ENCODE results near the gene PPP1R36. TPM values are rescaled to one million over a fixed set of nuclear protein-coding genes. Genes with fewer than 3 reads are reported as not detected.
"Not testable (repeated sequence)": the region's sequence is repeated elsewhere in the genome, so short reads cannot be mapped to it uniquely, and the experiment has no call there.

Gene PPP1R36
- total and polyA plus RNA-seq, 11 donors = 0.11 to 1.0 (median 0.46) TPM; not detected in 5

- ATAC-seq = peak in 3 of 4 donors; percentile 28 to 79 (median 47)
- H3K36me3 ChIP-seq = no peaks in the 10 kb centered on the region
- DNase-seq = peak in 1 of 5 donors; percentile 37
- H3K9me3 ChIP-seq = no peaks in the 10 kb centered on the region
- intact Hi-C loops (cut with DNase I) = no loop called here
- peaks cover 0 to 6% (median 0%) of the 10 kb centered on the region in 12 donors for H3K4me1 ChIP-seq
- TF ChIP-seq POLR2A (IDR thresholded peaks at IDR 0.05) (no peak), CTCF (IDR thresholded peaks at IDR 0.05) (no peak)
- peak overlapping the region in 3 of 12 donors; percentile 19 to 61 (median 37) for H3K27ac ChIP-seq
- H3K4me3 ChIP-seq = no peak overlapping the region
- no peaks in the 10 kb centered on the region for H3K27me3 ChIP-seq
- 60 to 69% (median 62%) methylated on average over 15 of the region's 15 CpGs for WGBS, 4 donors
Observed at GRCh38 chr14:64625386-64626232, 75.8 kb downstream of the PPP1R36 start.

GRCh38 chr14:64628940-64629408 is 79.2 kb downstream of the PPP1R36 start:
- H3K4me3 ChIP-seq = no peak overlapping the region
- intact Hi-C loops (cut with DNase I) = no loop called here
- TF ChIP-seq POLR2A (IDR thresholded peaks at IDR 0.05) (no peak), CTCF (IDR thresholded peaks at IDR 0.05) (no peak)
- no peaks in the 10 kb centered on the region for H3K9me3 ChIP-seq
- ATAC-seq = no peak
- no peaks in the 10 kb centered on the region for H3K27me3 ChIP-seq
- no peaks in the 10 kb centered on the region for H3K36me3 ChIP-seq
- DNase-seq = no peak
- 56 to 75% (median 70%) methylated on average over 7 of the region's 7 CpGs for WGBS, 4 donors
- H3K27ac ChIP-seq = peak overlapping the region in 1 of 12 donors; percentile 78
- peaks cover 0 to 6% (median 0%) of the 10 kb centered on the region in 12 donors for H3K4me1 ChIP-seq

GRCh38 chr14:64630778-64631177 is 81.0 kb downstream of the PPP1R36 start:
- Histone ChIP-seq H3K27ac (peak overlapping the region in 1 of 12 donors; percentile 70), H3K36me3 (no peaks in the 10 kb centered on the region), H3K4me1 (peaks cover 0 to 2% (median 0%) of the 10 kb centered on the region in 12 donors), H3K9me3 (no peaks in the 10 kb centered on the region), H3K27me3 (no peaks in the 10 kb centered on the region), H3K4me3 (no peak overlapping the region)
- TF ChIP-seq POLR2A (IDR thresholded peaks at IDR 0.05) (no peak), CTCF (IDR thresholded peaks at IDR 0.05) (no peak)
- DNase-seq = no peak
- intact Hi-C loops (cut with DNase I) = loop anchor here in 5 of 10 donors (2.0 to 10.0 kb wide), 3 partner anchors 84 to 286 kb away; no protein-coding TSS in a partner anchor
- WGBS, 4 donors = 82 to 97% (median 95%) methylated on average over 1 of the region's 1 CpG
- ATAC-seq = no peak

GRCh38 chr14:64631222-64631621 is 81.5 kb downstream of the PPP1R36 start:
- not testable (repeated sequence) for H3K27me3 ChIP-seq, H3K9me3 ChIP-seq, H3K36me3 ChIP-seq, H3K4me1 ChIP-seq, H3K4me3 ChIP-seq, DNase-seq, ATAC-seq
- intact Hi-C loops (cut with DNase I) = loop anchor here in 5 of 10 donors (2.0 to 10.0 kb wide), 3 partner anchors 84 to 286 kb away; no protein-coding TSS in a partner anchor
- 92 to 97% (median 95%) methylated on average over 3 of the region's 3 CpGs for WGBS, 4 donors
- H3K27ac ChIP-seq = peak overlapping the region in 1 of 12 donors; percentile 70

Measured in heart left ventricle (tissue), 16 donors.